HEK293T (cell line): ENCODE data around the gene PRCD.
A peak's percentile ranks its signal among the peaks of the same experiment; 100 is the strongest.

Experiments used
- CTCF ChIA-PET: fragments of 350-600 bp; formaldehyde crosslinking; extraction: SDS; loops from one replicate; lab custom pipeline; 2021; ENCODE audit warnings: antibody characterized with exemption, inconsistent platforms; lab: Yijun Ruan, JAX
- POLR2A ChIA-PET: fragments of 350-600 bp; formaldehyde crosslinking; extraction: SDS; loops from one replicate; lab custom pipeline; 2020; ENCODE audit warnings: antibody characterized with exemption, inconsistent platforms; lab: Yijun Ruan, JAX
- DNase-seq: peaks from one replicate; pipeline ENCODE4 v3.0.0; 2012; ENCODE audit warnings: mixed read lengths; ENCODE audit errors: extremely low spot score
- ARNT ChIP-seq: fragments of 450-650 bp; IDR thresholded peaks from 2 replicates; pipeline ENCODE4 v1.6.1; 2017; ENCODE audit warnings: mild to moderate bottlenecking
- BHLHE40 ChIP-seq: fragments of 450-650 bp; IDR thresholded peaks from 2 replicates; pipeline ENCODE4 v1.6.1; 2016; ENCODE audit warnings: mild to moderate bottlenecking, moderate library complexity, borderline replicate concordance
- CTBP1 ChIP-seq: fragments of 450-650 bp; IDR thresholded peaks from 2 replicates; pipeline ENCODE4 v1.6.1; 2016; ENCODE audit warnings: borderline replicate concordance
- ELF4 ChIP-seq: fragments of 450-650 bp; IDR thresholded peaks from 2 replicates; pipeline ENCODE4 v1.6.1; 2017; ENCODE audit warnings: antibody characterized with exemption
- FOXA1 ChIP-seq: fragments of 450-650 bp; IDR thresholded peaks from 2 replicates; pipeline ENCODE4 v1.6.1; 2016; ENCODE audit warnings: mild to moderate bottlenecking
- FOXK2 ChIP-seq: fragments of 450-650 bp; IDR thresholded peaks from 2 replicates; pipeline ENCODE4 v1.6.1; 2016; ENCODE audit warnings: mild to moderate bottlenecking
- FOXM1 ChIP-seq: fragments of 450-650 bp; IDR thresholded peaks from 2 replicates; pipeline ENCODE4 v1.6.1; 2017; ENCODE audit warnings: mild to moderate bottlenecking, borderline replicate concordance
- HDGF ChIP-seq: fragments of 450-650 bp; IDR thresholded peaks from 2 replicates; pipeline ENCODE4 v1.6.1; 2017; ENCODE audit warnings: antibody characterized with exemption, borderline replicate concordance
- L3MBTL2 ChIP-seq: fragments of 450-650 bp; conservative IDR thresholded peaks from 2 replicates; pipeline ENCODE4 v1.6.1; 2016; ENCODE audit warnings: mild to moderate bottlenecking
- LEF1 ChIP-seq: fragments of 450-650 bp; IDR thresholded peaks from 2 replicates; pipeline ENCODE4 v1.6.1; 2017; ENCODE audit warnings: mild to moderate bottlenecking, borderline replicate concordance
- NFRKB ChIP-seq: fragments of 450-650 bp; IDR thresholded peaks from 2 replicates; pipeline ENCODE4 v1.6.1; 2016; ENCODE audit warnings: mild to moderate bottlenecking, moderate library complexity
- SP1 ChIP-seq: fragments of 450-650 bp; IDR thresholded peaks from 2 replicates; pipeline ENCODE4 v1.6.1; 2017
- SUZ12 ChIP-seq: fragments of 450-650 bp; IDR thresholded peaks from 2 replicates; pipeline ENCODE4 v1.6.1; 2016; ENCODE audit warnings: mild to moderate bottlenecking
- TARDBP ChIP-seq: fragments of 450-650 bp; IDR thresholded peaks from 2 replicates; pipeline ENCODE4 v1.6.1; 2016
- ZNF384 ChIP-seq: fragments of 450-650 bp; IDR thresholded peaks from 2 replicates; pipeline ENCODE4 v1.6.1; 2016
- TF ChIP-seq, protein P1 (sequence below): fragments of 450-650 bp; IDR thresholded peaks from 2 replicates; pipeline ENCODE4 v1.6.1; 2016

Gene PRCD

DNA sequence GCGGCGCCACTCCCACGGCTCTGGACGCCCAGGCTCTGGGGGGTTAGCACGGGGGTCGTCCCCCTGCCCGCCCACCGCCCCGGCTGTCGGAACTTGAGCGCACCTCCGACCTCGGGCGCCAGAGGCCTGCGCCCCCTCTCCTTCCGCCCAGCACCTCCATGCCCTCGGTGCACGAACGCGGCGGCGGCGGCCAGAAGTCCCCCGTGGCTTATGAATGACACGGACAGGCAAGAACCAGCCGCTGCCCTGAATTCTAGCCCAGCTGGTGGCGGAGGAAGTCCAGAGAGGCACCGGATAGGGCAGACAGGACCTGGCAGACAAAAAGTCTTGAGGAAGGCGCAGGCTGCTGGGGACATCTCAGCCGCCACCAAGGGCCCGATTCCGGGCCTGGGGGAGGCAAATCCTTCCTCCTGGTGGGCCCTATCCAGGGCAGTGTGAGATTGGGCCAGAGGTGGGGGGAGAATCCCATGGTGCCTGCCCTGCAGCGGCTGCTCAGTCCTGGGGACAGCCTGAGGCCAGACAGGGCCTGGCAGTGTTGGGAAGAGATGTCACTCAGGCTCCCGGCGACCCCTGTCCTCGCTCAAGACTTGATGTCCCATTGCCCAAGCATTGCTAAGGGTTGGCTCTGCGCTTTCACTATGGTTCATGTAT, 1.4 kb upstream of the PRCD start:
- CTCF ChIA-PET = interaction anchor here (2.7 kb wide), 1 partner anchor 9 kb away, joined by 15 read pairs; no protein-coding TSS in a partner anchor
- TF ChIP-seq L3MBTL2 = no peak
- TF ChIP-seq HDGF = no peak
- TF ChIP-seq ZNF384 = no peak
- TF ChIP-seq FOXK2 = no peak
- no peak for TF ChIP-seq SP1
- TF ChIP-seq FOXA1 = no peak
- TF ChIP-seq, protein P1, sequence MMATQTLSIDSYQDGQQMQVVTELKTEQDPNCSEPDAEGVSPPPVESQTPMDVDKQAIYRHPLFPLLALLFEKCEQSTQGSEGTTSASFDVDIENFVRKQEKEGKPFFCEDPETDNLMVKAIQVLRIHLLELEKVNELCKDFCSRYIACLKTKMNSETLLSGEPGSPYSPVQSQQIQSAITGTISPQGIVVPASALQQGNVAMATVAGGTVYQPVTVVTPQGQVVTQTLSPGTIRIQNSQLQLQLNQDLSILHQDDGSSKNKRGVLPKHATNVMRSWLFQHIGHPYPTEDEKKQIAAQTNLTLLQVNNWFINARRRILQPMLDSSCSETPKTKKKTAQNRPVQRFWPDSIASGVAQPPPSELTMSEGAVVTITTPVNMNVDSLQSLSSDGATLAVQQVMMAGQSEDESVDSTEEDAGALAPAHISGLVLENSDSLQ = no peak
- no peak for TF ChIP-seq TARDBP
- no peak for TF ChIP-seq ELF4
- TF ChIP-seq LEF1 = no peak
- TF ChIP-seq BHLHE40 = no peak
- TF ChIP-seq SUZ12 = no peak
- TF ChIP-seq FOXM1 = no peak
- no peak for TF ChIP-seq CTBP1
- no peak for TF ChIP-seq ARNT
- TF ChIP-seq NFRKB = no peak
- POLR2A ChIA-PET = interaction anchor here (4.0 kb wide), 1 partner anchor 19 kb away, joined by 17 read pairs; no protein-coding TSS in a partner anchor
- DNase-seq = no peak

DNA sequence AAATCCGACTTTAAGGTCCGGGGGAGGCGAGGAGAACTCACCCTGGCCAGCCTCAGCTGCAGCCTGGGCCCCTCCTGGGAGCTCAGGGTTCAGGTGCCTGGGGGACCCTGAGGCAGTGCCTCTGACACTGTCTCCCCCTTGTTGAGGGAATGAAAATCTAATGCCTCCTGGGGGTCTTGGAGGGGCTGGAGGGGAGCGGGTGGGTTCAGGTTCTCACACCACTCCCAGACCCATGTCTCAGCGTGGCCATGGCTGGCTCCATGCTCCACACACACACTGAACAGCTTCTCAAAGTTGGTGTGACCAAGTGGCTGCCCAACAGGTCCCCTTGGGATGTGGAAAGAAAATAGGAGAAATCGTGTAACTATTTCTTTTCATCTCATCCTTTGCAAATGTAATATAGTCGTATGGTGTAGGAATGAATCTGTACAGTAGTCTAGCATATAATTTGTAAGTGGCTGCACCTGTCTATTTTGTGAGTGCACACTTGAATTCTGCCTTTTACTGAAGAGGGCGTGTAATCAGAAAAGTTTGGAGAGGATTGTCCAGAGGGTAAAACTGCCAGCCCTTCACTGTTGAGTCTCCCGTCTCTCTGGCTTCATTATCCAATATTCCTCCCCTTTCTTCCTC, 788 bp upstream of the PRCD start:
- ChIA-PET POLR2A (interaction anchor here (1.5 to 4.0 kb wide), 5 partner anchors 10 to 136 kb away, joined by 3 to 28 read pairs (median 12); no protein-coding TSS in a partner anchor), CTCF (interaction anchor here (2.7 to 3.2 kb wide), 2 partner anchors 10 to 16 kb away, joined by 15 to 16 read pairs; no protein-coding TSS in a partner anchor)
- no peak for DNase-seq
- no peak for TF ChIP-seq NFRKB
- TF ChIP-seq L3MBTL2 = no peak
- no peak for TF ChIP-seq LEF1
- TF ChIP-seq BHLHE40 = no peak
- no peak for TF ChIP-seq FOXA1
- TF ChIP-seq ELF4 = no peak
- TF ChIP-seq FOXK2 = no peak
- no peak for TF ChIP-seq HDGF
- TF ChIP-seq ZNF384 = no peak
- TF ChIP-seq SUZ12 = no peak

DNA sequence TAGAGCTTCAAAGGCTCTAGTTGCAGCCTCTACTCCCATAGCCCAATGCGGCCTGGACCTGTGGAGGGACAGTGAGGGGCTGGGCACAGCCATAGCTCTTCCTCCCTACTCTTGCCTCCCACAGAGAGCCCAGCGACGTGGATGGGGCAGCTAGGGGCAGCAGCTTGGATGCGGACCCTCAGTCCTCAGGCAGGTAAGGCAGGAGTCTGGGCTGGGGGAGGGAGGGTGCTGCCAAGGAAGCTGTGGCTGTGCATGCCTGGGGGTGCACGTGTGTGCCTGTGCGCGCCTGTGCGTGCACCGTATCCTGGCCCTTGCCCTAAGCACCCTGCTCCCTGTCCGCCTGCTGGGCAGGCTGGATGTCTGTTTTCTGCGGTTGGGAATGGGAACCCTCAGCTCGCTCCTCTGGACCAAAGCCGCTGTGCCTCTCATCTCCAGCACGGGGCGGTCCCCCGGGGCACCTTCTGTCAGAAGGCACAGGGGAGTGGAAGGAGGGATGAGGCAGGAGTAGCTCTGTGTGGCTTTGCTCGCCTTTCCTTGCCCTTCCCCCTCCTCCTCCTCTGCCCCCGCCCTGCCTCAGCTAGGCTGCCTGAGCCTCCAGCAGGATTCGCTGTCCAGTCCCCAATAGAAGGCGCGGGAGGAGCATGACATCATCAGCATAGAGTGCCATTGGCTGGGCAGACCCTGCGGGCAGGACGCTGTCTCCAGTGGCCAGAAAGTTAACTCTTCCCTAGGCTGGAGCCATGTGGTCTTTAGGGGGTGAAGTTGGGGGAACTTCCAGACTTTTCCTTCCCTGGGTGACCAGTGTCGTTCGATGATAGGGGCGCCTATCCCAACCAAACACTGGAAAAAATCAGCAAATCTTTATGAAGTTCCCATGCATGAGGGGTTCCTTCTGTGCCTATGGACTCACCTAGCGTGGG, 797 bp downstream of the PRCD start:
- ChIA-PET POLR2A (interaction anchor here (0.9 to 4.0 kb wide), 13 partner anchors 11 to 186 kb away, joined by 3 to 28 read pairs (median 5); partner anchors contain the start of genes JMJD6 and METTL23), CTCF (interaction anchor here (1.0 to 3.2 kb wide), 5 partner anchors 12 to 84 kb away, joined by 3 to 16 read pairs (median 5); no protein-coding TSS in a partner anchor)
- no peak for TF ChIP-seq TARDBP
- peak; percentile 60; the same call in 1 of the 2 replicates for TF ChIP-seq HDGF
- no peak for TF ChIP-seq CTBP1
- no peak for TF ChIP-seq NFRKB
- no peak for TF ChIP-seq FOXA1
- TF ChIP-seq FOXM1 = no peak
- peak; percentile 83 for TF ChIP-seq L3MBTL2
- TF ChIP-seq ZNF384 = no peak
- peak; percentile 97 for DNase-seq

DNA sequence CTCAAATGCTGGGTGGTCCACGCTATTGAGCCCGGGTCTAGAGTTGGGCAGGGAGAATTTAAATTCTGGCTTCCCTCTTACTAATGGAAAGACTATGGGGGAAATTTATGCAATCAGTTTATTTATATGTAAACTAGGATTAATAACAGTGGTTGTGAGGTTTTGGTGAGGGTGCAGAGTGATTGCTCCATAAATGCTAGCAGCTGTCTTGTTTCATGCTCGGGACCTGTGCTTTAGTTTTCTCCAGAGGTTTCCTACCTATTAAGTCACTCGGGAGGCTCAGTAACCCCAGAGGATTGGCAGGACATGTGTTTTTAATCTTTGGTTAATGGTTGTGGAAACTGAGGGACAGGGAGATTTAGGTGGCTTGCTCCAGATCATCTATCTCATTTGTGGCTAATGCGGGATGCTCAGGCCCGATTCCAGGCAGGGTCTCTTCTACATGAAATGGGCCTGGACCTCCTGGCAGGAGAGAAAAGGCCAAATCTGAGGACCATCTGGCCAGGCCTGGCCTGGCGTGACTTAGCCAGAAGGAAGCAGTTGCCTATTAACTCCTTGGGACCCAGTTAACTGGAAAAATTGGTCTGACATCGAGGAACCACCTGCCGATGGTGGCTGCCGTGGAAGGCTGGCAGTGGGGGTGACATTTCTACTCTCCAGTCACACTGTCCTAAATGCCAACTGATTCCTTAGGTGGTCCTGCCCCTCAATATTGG, 2.1 kb downstream of the PRCD start:
- ChIA-PET CTCF (interaction anchor here (3.2 kb wide), 1 partner anchor 19 kb away, joined by 16 read pairs; no protein-coding TSS in a partner anchor), POLR2A (interaction anchor here (0.7 to 4.0 kb wide), 4 partner anchors 13 to 17 kb away, joined by 4 to 28 read pairs (median 12); no protein-coding TSS in a partner anchor)

DNA sequence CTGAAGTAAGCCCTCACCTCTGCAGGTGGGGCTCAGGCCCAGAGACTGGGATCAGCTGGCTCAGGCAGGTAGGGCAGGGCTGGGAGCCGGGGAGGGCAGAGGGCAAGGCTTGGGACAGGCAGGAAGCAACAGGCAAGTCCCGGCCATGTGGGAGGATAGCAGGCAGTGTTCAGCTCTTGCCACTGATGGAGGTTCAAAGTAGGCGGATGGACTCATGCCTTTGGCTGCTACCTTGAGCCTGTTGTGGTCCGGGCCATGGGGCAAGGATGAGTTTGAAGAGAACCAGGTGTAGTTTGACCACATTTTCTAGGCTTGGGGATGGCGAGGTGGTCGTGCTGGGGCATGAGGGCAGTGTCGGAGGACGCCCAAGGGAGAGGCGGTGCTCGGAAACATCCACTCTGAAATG, 2.7 kb downstream of the PRCD start:
- ChIA-PET POLR2A (interaction anchor here (1.2 to 2.0 kb wide), 2 partner anchors 12 to 14 kb away, joined by 4 to 8 read pairs; no protein-coding TSS in a partner anchor), CTCF (interaction anchor here (1.7 kb wide), 1 partner anchor 19 kb away, joined by 8 read pairs; no protein-coding TSS in a partner anchor)
- TF ChIP-seq FOXM1 = no peak
- no peak for TF ChIP-seq CTBP1
- TF ChIP-seq ZNF384 = no peak
- no peak for DNase-seq

More for the DNA sequence above, 2.1 kb downstream of the PRCD start:
- DNase-seq = no peak
- TF ChIP-seq NFRKB (no peak), FOXK2 (no peak), FOXM1 (no peak), ZNF384 (no peak), BHLHE40 (no peak), ARNT (no peak), HDGF (no peak), LEF1 (no peak)

DNA sequence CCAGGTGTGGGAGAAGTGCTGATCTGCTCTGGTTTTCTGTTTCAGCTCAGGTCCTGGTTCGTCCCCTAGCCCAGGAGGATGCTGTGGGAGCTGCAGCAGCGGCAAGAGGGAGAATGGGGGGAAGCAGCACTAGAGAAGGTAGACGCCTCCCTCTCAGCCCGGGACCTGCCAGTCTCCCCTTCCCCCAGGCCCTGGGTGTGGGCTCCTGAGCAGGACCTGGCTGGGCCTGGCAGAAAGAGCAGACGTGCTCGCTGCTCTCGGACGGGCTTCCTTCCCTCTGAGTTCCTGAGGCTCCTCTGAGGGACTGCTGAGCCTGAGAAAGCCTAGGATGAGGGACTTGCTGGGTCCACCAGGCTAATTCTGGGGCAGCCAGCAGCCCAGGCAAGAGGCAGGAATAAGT, 3.1 kb downstream of the PRCD start:
- CTCF ChIA-PET = interaction anchor here (1.7 kb wide), 1 partner anchor 20 kb away, joined by 8 read pairs; no protein-coding TSS in a partner anchor
- POLR2A ChIA-PET = interaction anchor here (1.0 to 2.0 kb wide), 4 partner anchors 13 to 21 kb away, joined by 3 to 8 read pairs (median 4); no protein-coding TSS in a partner anchor
- TF ChIP-seq FOXA1 (no peak), ZNF384 (no peak), SP1 (no peak), SUZ12 (no peak), CTBP1 (no peak), FOXM1 (no peak), HDGF (no peak), NFRKB (no peak), TARDBP (no peak), FOXK2 (no peak), ELF4 (no peak), ARNT (no peak), L3MBTL2 (no peak), LEF1 (no peak), BHLHE40 (no peak)
- TF ChIP-seq, protein P1 = no peak
- no peak for DNase-seq
